Activated gamma-delta T cell (primary cell): ENCODE results near the gene ESPN.
"Not testable (repeated sequence)": the region's sequence is repeated elsewhere in the genome, so short reads cannot be mapped to it uniquely, and the experiment has no call there.

Experiments used
- DNase-seq: peaks from one replicate; lab custom pipeline; 2025; lab: John Stamatoyannopoulos, UW

Gene ESPN

GRCh38 chr1:6485168-6486101 is 60.9 kb downstream of the ESPN start:
- DNase-seq = no peak

- DNase-seq = peak; percentile 30
Observed at GRCh38 chr1:6486433-6487011, 61.9 kb downstream of the ESPN start.

GRCh38 chr1:6487804-6488484 is 63.4 kb downstream of the ESPN start:
- no peak for DNase-seq

GRCh38 chr1:6488602-6489382 is 64.2 kb downstream of the ESPN start:
- no peak for DNase-seq

- DNase-seq = no peak
Observed at GRCh38 chr1:6489383-6489765, 64.8 kb downstream of the ESPN start.

- peak; percentile 55 for DNase-seq
Observed at GRCh38 chr1:6489799-6490180, 65.2 kb downstream of the ESPN start.

- no peak for DNase-seq
Observed at GRCh38 chr1:6490181-6491080, 65.9 kb downstream of the ESPN start.

- no peak for DNase-seq
Observed at GRCh38 chr1:6491081-6491449, 66.5 kb downstream of the ESPN start.

- DNase-seq = no peak
Observed at GRCh38 chr1:6491480-6491962, 66.9 kb downstream of the ESPN start, which contains the start of gene PLEKHG5. Gene PLEKHG5 (minus strand): TSS chr1:6491667. CDS start chr1:6477571, 14,096 bp downstream.

GRCh38 chr1:6491966-6492365 is 67.4 kb downstream of the ESPN start:
- no peak for DNase-seq

GRCh38 chr1:6493834-6494223 is 69.3 kb downstream of the ESPN start:
- DNase-seq = not testable (repeated sequence)

GRCh38 chr1:6494627-6495026 is 70.1 kb downstream of the ESPN start:
- no peak for DNase-seq

- DNase-seq = no peak
Observed at GRCh38 chr1:6495041-6495441, 70.5 kb downstream of the ESPN start.

- no peak for DNase-seq
Observed at GRCh38 chr1:6495540-6496364, 71.2 kb downstream of the ESPN start.

- no peak for DNase-seq
Observed at GRCh38 chr1:6496365-6496721, 71.8 kb downstream of the ESPN start.

- DNase-seq = no peak
Observed at GRCh38 chr1:6496890-6497214, 72.3 kb downstream of the ESPN start.

- peak; percentile 45 for DNase-seq
Observed at GRCh38 chr1:6497215-6497866, 72.8 kb downstream of the ESPN start.

GRCh38 chr1:6497867-6498575 is 73.4 kb downstream of the ESPN start:
- DNase-seq = no peak

- no peak for DNase-seq
Observed at GRCh38 chr1:6498576-6499111, 74.1 kb downstream of the ESPN start.
